GM18505 (cell line): Measurements from ENCODE around the gene EXOC3L4.

Experiments
- ATAC-seq: cut with Tn5 transposase; IDR thresholded peaks from one replicate; pipeline ENCODE4 v1.9.1; 2021; ENCODE audit not compliant: unreplicated experiment
- POLR2A ChIP-seq: IDR thresholded peaks from 4 replicates; pipeline ENCODE4 v1.6.1; 2011; ENCODE audit warnings: borderline replicate concordance; ENCODE audit not compliant: insufficient read depth, insufficient read length; ENCODE audit errors: extremely low read depth

EXOC3L4 gene

GRCh38 chr14:103064436-103064835 lies 30.1 kb upstream of the EXOC3L4 start:
- no peak for ATAC-seq
- no peak for TF ChIP-seq POLR2A

- ATAC-seq: no peak
- TF ChIP-seq POLR2A: no peak
These were observed 29.5 kb upstream of the EXOC3L4 start for GRCh38 chr14:103064978-103065377.

DNA sequence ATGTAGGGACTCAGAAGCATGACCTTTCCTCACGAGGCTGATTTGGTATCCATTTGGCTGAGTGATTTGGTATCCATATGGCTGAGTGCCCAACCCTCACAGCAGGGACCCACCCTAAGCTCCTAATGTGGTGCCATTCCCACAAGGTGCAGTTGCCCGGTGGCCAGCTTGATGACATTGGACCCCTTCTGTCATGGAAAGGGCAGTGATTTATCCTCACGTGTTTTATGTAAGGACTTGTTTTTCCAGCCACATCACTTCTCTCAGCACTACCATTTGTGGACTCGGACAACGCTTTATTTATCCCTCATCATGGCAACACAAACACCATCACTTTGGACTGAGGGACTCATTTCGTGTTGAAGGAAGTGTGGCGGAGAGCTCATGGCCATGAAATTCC lies 28.7 kb upstream of the EXOC3L4 start:
- ATAC-seq: no peak
- no peak for TF ChIP-seq POLR2A

DNA sequence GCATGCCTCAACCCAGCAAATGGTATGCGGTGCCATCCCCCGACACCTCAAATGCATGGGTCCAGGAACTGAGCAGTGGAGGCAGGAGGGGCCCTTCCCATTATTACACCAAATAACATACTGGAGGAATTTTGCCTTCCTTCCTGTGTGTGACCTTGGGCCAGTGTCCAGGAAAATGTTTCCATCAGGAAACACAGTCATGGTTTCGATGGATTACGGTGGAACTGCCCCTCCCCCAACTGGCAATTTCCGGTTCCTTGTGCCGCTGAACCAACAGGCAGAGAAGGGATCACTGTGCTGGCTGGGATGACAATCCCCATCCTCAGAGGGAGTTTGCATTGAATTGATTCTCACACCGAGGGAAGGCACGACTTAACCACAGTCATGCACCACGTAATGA lies 28.1 kb upstream of the EXOC3L4 start:
- TF ChIP-seq POLR2A: no peak
- ATAC-seq: no peak

- ATAC-seq: no peak
- TF ChIP-seq POLR2A: no peak
These were observed 27.1 kb upstream of the EXOC3L4 start for GRCh38 chr14:103067231-103067954.

- ATAC-seq: no peak
- TF ChIP-seq POLR2A: no peak
These were observed 26.0 kb upstream of the EXOC3L4 start for GRCh38 chr14:103068351-103069073.

DNA sequence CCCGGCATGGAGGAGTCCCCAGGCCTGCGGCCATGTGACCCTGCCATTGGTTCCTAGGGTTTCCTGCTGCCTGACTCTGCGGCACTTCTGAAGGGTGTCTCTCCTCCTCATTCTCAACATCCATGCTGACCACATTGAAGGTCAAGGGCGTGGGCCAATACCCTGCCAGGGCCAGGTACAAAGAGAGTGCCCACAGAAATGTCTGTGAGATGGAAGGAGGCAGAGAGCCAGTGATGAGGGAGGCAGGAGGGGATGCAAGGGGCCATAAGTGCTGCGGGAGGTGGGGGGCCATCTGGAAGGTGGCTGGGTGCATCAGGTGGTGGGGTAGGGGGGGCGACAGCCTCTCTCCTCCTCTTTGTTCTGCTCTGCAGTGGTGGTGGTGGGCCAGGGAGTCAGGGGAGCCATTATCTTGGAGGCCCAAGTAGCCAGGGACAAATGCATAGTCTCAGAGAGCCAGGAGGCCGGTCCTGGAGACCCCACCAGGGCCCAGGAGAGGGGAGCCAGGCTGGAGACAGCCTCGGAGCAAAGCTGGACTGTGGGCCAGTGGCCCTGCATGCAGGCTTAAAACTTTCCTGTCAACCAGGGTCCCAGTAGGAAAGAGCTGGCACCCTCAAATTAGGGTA lies 24.2 kb upstream of the EXOC3L4 start:
- no peak for ATAC-seq
- no peak for TF ChIP-seq POLR2A

DNA sequence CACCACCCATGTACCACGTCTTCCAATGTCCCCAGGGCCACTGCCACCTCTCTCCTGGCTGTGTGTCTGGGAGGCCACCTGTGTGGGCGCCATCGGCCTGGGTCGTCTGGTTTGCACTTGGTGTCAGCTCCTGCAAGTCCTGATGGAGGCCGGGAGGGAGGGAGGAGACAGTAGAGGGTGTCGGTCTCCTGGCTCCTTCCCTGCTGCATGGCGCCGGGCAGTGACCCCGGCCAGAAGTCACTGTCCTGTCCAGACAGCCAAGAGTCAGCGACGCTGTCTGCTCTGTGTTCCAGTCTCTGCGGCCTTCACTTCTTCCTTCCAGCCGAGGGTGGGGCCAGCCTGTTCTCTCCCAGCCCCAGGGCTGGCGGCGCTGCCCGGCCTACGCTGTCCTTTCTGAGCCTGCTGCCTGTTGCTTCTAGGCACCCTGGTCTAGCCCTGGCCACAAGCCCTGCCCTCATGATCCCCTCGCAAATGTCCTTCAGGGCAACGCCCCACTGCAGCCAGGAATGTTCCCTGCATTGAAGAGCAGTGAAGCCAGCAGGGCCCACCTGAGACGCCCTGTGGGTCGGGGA lies 23.5 kb upstream of the EXOC3L4 start:
- ATAC-seq: no peak

DNA sequence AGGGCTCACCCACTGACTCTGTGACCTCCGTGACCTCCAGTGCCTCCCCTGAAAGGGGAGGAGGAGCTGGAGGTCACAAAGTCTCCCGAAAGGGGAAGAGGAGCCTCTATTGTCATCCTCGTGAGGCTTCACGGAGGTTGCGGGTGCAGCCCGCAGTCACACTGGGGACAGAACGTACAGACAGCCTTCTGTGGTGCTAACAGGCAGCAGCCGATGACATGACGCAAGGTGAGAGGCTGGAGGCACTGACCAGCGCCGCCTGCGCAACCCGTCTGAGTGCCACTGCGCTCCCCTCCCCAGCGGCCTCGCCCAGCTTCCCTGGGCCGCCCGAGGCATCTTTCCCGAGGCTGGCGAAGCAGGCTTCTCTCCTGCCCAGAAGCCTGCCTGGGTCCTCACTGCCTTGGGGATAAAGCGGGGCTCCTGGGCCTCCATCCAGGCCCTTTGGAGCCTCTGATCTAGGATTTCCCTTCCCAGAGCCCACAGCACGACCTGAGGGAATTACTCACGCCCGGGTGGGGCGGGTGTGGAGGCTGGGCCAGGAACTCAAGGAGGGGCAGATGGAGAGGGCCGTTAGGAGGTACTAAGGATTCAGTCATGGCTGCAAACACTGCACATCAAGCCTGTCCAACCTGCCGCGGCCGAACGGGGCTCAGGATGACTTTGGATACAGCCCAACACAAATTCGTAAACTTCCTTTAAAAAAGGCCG lies 22.8 kb upstream of the EXOC3L4 start:
- ATAC-seq: no peak
- TF ChIP-seq POLR2A: no peak

More for the DNA sequence above, 23.5 kb upstream of the EXOC3L4 start:
- no peak for TF ChIP-seq POLR2A

- no peak for TF ChIP-seq POLR2A
- no peak for ATAC-seq
These were observed 21.7 kb upstream of the EXOC3L4 start for GRCh38 chr14:103072595-103073366.

DNA sequence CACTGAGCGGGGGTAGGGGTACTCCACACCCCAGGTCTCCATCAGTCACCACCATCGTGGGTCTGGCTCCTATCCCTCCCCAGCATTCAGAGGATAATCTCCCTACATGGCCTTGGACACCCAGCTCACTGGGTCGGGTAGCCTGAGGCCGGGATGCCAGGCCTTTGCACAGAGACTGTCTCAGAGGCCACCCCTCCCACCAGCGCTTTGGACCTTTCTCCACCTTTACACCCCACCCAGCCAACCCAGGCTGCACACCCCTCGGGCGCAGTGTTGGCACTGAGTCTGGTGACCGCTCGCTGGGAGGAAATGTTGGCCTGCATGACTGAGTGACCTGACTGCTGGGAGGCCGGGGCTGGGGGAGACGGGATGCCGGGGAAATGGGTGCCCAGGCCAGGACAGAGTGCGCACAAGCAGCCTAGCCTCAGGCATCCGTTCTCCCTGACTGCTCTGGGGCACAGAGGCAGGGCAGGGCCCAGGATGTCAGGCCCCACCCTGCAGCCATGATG lies 21.1 kb upstream of the EXOC3L4 start:
- no peak for TF ChIP-seq POLR2A

More for the DNA sequence above, 21.1 kb upstream of the EXOC3L4 start:
- no peak for ATAC-seq
